HG02840 (cell line): ENCODE measurements around the gene GLYATL2.

Source experiments
- ATAC-seq: cut with Tn5 transposase; IDR thresholded peaks from one replicate; pipeline ENCODE4 v1.9.1; 2021; ENCODE audit warnings: mild to moderate bottlenecking, moderate library complexity, moderate number of reproducible peaks; ENCODE audit not compliant: unreplicated experiment, low FRiP score

The GLYATL2 gene

DNA sequence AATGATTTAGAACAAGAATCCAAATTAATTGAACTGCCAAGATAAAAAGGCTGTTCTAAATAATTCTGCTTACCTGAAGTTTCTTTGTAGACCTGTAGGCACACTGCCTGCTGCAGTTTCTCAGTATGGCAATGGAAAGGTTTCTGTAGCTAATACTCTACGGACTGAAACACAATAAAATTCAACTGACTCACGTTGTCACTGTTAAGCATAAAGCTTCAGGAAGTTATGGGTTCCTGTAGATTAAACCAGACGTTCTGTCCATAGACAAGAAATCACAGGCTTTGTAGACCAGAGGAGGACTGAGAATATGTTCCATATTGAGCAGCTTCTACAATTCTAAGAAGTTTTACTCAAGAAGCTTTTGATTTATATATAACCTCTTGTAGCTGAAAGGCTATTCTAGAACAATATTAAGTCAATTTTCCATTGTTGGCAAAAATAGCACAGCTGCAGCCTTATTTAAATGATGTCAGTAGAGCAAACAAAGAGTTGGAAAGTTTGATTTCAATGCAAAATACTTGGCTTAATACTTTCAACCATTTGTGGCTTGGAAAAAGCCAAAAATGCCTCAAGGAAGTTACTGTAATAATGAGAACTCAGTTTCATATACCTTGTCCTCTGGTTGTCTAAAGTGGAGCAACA lies at the start of gene GLYATL2:
Gene GLYATL2 (minus strand): TSS at position 344 of the 645 bp plus-strand sequence. CDS start 5,092 bp downstream, outside the sequence.
- ATAC-seq: no peak

GRCh38 chr11:58893899-58894298 lies 49.4 kb upstream of the GLYATL2 start:
- ATAC-seq: no peak

GRCh38 chr11:58888579-58888978 lies 44.1 kb upstream of the GLYATL2 start:
- no peak for ATAC-seq

GRCh38 chr11:58887452-58887851 lies 42.9 kb upstream of the GLYATL2 start:
- no peak for ATAC-seq

- no peak for ATAC-seq
These were observed 36.1 kb upstream of the GLYATL2 start for GRCh38 chr11:58880625-58881024.

- no peak for ATAC-seq
These were observed 35.7 kb upstream of the GLYATL2 start for GRCh38 chr11:58880166-58880565.

DNA sequence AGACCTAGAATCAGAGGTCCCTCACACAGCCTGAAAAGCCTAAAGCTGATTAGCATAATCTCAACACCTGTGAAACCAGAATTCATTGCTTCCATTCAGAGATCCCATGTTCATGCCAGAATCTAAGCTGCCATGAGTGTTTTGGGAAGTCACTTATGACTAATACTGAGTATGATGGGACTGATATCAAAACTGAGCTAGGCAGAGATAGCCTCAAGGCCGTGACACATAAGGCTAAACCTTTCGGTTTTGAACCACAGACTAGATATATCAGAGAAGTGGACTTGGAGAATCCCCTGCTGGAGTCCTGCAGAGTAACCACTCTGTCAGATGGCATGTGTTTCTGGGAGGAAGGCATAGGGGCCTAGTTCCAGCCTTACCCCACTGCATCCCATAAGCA lies 23.1 kb upstream of the GLYATL2 start:
- ATAC-seq: no peak

- ATAC-seq: no peak
These were observed 22.3 kb upstream of the GLYATL2 start for GRCh38 chr11:58866788-58867187.

- no peak for ATAC-seq
These were observed 19.8 kb upstream of the GLYATL2 start for GRCh38 chr11:58864335-58864734.

DNA sequence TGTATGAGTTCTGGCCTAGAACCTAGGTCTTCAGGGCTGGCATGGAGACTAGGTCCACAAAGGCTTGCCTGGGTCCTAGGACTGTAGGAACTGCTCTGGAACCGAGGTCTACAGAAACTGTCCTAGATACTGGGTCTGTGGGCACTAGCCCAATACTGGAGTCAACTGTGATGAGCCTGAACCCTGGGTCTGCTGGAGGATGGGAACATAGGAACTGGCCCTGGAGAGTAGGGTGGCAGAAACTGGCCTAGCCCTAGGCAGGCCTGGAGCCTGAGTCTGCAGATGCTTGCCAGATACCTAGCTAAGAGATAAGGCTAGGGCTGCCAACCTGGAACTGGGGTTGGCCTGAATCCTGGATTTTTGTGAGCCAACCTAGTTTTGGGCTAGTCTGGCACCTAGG lies 19.2 kb upstream of the GLYATL2 start:
- ATAC-seq: no peak

DNA sequence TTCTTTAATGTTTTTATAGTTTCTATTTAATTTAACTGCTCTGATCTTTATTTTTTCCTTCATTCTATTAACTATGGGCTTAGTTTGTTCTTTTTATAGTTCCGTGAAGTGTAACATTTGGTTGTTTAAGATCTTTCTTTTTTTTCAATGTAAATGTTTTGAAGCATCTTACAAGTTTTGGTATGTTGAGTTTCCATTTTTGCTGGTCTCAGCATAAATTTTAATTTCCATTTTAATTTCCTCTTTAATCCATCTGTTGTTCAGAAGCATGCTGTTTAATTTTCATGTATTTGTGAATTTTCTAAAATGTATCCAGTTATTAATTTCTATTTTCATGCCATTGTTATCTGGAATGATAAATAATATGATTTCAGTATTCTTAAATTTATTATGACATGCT lies 17.0 kb upstream of the GLYATL2 start:
- no peak for ATAC-seq

GRCh38 chr11:58856806-58857205 lies 12.3 kb upstream of the GLYATL2 start:
- ATAC-seq: no peak

GRCh38 chr11:58845386-58845785 lies 882 bp upstream of the GLYATL2 start:
- no peak for ATAC-seq

DNA sequence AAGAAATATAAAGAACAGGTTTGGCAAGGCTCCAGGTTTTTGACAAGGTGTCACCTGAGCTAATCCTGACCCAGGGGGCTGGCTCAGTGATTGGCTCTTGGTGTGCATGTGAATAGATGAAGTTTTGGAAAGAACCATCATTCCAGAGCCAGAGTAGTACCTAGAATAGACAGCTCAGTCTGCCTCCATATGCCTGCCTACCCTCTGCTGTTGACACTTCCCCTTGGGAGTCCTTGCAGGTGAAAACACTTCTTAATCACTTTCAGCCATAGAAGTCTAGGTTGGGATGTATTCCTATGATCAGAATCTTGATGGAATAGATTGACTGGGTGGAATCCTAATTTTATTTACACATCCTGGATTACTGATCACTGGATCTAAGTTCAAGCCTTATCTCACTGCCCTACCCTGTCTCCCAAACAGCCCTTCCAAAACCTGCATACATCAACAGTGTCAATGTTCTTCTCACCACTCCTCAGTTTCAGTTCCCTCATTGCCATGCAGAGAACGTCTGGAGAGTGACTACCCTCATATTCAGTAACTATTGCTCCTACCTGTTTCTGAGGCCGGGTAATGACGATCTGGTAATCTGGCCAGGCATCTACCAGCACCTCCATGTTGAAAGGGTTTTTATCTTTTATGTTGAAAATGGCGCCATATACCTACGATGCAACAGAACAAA lies 6.7 kb downstream of the GLYATL2 start:
- ATAC-seq: no peak

DNA sequence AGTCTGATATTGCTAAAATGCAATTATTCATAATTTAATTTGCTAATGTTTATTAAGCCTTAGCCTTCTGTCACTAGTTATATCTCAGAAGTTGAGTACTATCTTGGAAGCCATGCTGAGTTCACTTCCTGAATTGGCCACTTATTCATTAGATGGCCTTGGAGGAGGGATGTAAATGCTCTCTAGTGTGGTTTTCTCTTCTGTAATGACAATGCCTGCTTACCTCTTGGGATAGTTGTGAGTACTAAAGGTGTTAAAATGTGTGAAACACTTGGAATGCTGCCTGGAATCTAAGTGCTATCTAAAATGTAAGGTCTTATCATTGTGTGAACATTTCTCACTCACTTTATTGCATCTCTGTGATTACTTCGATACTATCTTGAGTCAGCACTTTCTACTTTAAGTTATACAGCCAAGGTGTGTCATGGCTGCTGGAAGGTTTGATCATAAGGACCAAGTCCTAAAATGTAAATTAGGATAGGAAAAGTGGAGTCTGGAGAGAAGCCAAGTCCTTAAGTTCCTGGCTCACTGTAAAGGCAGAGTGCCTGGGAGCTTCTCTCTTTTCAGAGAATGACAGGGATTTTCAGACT lies 12.4 kb downstream of the GLYATL2 start:
- no peak for ATAC-seq

DNA sequence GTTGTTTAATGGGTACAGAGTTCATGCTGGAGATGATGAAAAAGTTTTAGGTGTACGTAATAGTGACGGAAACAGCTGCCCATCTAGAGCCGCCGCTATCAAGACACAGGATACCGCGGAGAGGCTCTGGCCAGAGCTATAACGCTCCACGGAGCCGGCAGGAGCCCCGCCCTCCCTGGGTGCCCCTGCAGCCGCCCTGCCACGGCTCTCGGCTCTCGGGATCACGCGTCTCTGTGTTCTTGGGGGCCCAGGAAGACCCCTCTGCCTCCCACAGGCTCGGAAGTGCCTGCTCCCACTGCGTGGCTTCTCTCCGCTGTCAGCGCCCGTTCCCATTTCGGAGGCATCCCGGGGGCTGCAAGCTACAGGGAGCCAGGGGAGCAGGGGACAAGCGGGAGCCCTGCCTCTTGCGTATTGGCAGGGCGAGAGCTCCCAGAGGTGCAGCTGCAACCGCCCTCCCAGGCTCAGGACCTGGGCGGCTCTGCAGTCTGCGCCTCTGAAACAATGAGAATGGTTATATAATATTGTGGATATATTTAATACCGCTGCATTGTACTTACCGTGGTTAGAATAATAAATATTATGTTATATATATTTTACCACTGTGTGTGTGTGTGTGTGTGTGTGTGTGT lies 13.7 kb downstream of the GLYATL2 start:
- ATAC-seq: no peak

DNA sequence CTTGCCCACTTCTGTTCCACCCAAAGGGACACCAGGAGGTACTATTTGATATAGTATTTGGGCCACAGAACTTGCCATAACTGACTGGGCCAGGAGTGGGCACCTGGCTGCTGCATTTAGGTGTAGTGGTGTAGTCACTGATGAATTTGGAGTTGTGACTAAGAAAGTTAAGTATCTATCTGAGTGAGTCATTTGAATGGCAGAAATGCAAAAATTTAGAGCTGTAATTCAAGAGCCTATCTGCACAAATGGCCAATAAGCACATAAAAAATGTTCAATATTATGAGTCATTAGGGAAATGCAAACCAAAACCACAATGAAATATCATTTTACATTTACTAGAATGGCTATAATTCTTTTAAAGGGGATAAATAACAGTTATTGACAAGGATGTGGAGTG lies 14.7 kb downstream of the GLYATL2 start:
- ATAC-seq: no peak

GRCh38 chr11:58813693-58814092 lies 30.8 kb downstream of the GLYATL2 start:
- ATAC-seq: no peak

DNA sequence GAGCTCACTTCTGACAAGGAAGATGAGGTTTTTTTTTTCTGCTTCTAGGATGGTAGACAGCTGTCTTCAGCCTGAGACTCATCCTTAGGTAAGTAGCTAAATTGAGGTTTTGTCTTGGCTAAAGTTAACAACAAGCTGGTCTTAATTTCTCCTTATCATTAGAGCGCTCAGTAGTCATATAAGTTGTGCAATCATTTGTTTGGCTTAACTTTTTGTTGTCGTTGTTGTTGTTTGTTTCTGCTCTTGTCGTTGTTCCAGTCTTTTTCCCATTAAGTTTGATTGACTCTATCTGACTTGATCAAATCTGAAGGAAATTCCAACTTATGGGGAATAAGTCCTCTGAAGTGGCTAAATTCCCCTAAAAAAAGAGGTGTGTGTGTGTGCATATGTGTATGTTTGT lies 33.0 kb downstream of the GLYATL2 start:
- ATAC-seq: no peak

DNA sequence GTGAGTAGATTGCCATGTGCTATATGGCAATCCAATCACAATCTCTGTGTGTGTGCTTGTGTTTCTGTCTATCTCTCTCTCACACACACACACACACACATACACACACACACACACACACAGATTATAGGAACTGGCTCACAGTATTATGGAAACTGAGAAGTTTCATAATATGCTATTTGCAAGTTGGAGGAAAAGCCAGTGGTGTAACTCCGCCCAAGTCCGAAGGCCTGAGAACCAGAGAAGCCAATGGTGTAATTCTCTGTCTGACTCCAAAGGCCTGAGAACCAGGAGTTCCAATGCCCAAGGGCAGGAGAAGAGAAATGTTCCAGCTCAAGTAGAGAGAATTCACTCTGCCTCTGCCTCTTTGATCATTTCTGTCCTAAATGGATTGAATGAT lies 37.2 kb downstream of the GLYATL2 start:
- no peak for ATAC-seq

DNA sequence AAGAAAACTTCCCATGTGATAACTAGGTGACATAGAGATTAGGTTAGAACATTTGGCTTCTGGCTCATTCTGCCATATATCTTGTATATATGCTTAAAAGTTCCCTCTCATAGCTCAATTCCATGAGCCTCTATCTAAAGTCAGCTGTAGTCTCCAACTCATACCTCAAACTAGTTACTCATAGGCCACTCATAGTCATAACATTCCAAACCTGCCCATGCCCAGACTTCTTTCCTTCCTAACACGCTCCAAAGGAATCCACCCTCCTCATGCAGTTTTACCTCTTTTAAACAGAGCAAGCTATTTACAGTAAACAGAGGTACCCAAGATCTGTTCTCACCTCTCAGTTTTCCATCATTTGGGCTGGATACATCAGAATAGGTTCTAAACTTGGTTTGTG lies 39.4 kb downstream of the GLYATL2 start:
- ATAC-seq: no peak
